ENCODE measurements around the gene NET1.

The NET1 gene

GRCh38 chr10:5496261-5497250 is 84.2 kb downstream of the NET1 start:
- H3K27ac ChIP-seq: no peak overlapping the region; the same call in 1 of the 2 replicates
- no peak for TF ChIP-seq ZFX (IDR thresholded peaks at IDR 0.05)
- TF ChIP-seq CTCF (conservative IDR thresholded peaks at IDR 0.05): no peak

- TF ChIP-seq CTCF (conservative IDR thresholded peaks at IDR 0.05) (no peak), ZFX (IDR thresholded peaks at IDR 0.05) (no peak)
- no peak overlapping the region; the same call in 1 of the 2 replicates for H3K27ac ChIP-seq
These were observed 84.9 kb downstream of the NET1 start for GRCh38 chr10:5497289-5497688.

GRCh38 chr10:5497948-5498730 is 85.8 kb downstream of the NET1 start:
- no peak for TF ChIP-seq ZFX (IDR thresholded peaks at IDR 0.05)
- H3K27ac ChIP-seq: peak overlapping the region; percentile 52; the same call in 1 of the 2 replicates

GRCh38 chr10:5498791-5499492 is 86.6 kb downstream of the NET1 start:
- TF ChIP-seq CTCF (conservative IDR thresholded peaks at IDR 0.05) (no peak), ZFX (IDR thresholded peaks at IDR 0.05) (no peak)
- H3K27ac ChIP-seq: peak overlapping the region; percentile 52; the same call in 1 of the 2 replicates

GRCh38 chr10:5499493-5500140 is 87.3 kb downstream of the NET1 start, which contains the start of gene CALML5:
Gene CALML5 (minus strand): TSS chr10:5499570. CDS start chr10:5499438, 132 bp downstream.
- no peak for TF ChIP-seq ZFX (IDR thresholded peaks at IDR 0.05)
- TF ChIP-seq CTCF (conservative IDR thresholded peaks at IDR 0.05): no peak
- peak within 1 kb of the TSS; percentile 52; the same call in 1 of the 2 replicates for H3K27ac ChIP-seq

GRCh38 chr10:5500162-5500670 is 87.9 kb downstream of the NET1 start:
- TF ChIP-seq ZFX (IDR thresholded peaks at IDR 0.05) (no peak), CTCF (conservative IDR thresholded peaks at IDR 0.05) (no peak)
- H3K27ac ChIP-seq: peak overlapping the region; percentile 52; the same call in 1 of the 2 replicates

All from C4-2B (cell line).